Measurements from ENCODE around the gene TCIRG1. TPM values are rescaled to one million over a fixed set of nuclear protein-coding genes. Genes with fewer than 3 reads are reported as not detected.

The TCIRG1 gene
- total and polyA plus RNA-seq, 2 of the 13 experiments (the other 11 are each of a cell fraction or from before 2014, with no cell fraction given): 48.0 to 69.6 TPM

- H3K4me2 ChIP-seq (ENCODE audit: low read depth, low read length): no peak overlapping the region
- H2AFZ ChIP-seq (ENCODE audit: low read length): no peak overlapping the region
- H3K4me3 ChIP-seq (replicated peaks in 1 of 3; ENCODE audit: insufficient read depth in 1 of 3, low read depth in 2 of 3, low read length in 3 of 3): no peak overlapping the region
- no peak for DNase-seq (ENCODE audit: low spot score)
- no peak overlapping the region for H3K27ac ChIP-seq (ENCODE audit: extremely low read length, insufficient read depth, low read length)
- H3K9me3 ChIP-seq (ENCODE audit: low read length): no peaks in the 10 kb centered on the region
- H3K79me2 ChIP-seq (ENCODE audit: insufficient read depth, low read length): peaks cover 95% of the 10 kb centered on the region
- no peaks in the 10 kb centered on the region for H3K27me3 ChIP-seq (ENCODE audit: control insufficient read depth in 1 of 2, insufficient read depth in 2 of 2, low read length in 2 of 2)
- H3K36me3 ChIP-seq (replicated peaks in 1 of 2; ENCODE audit: control insufficient read depth in 1 of 2, insufficient read depth in 2 of 2, low read length in 2 of 2): peaks cover 6 to 55% of the 10 kb centered on the region in 2 experiments
- H3K9ac ChIP-seq (ENCODE audit: insufficient read depth, low read depth, low read length): no peak overlapping the region
- POLR2A ChIA-PET: interaction anchor here (0.6 kb wide), 1 partner anchor 8 kb away, joined by 3 read pairs; no protein-coding TSS in a partner anchor
- H3K4me1 ChIP-seq (ENCODE audit: insufficient read depth, low read length): peaks cover 59% of the 10 kb centered on the region
- no peak for ATAC-seq
- in situ Hi-C loops (cut with HindIII; ENCODE audit: extremely low pct_ligation_motif_present, low pct_unique_long_range_greater_than_20kb): no loop called here
- no peak for FAIRE-seq
- H4K20me1 ChIP-seq (ENCODE audit: insufficient read depth, low read length): peaks cover 10% of the 10 kb centered on the region
- no TSS peak for BruUV-seq (replicated peaks)
- 91% methylated on average over 4 of the region's 4 CpGs for WGBS (ENCODE audit: low lambda C conversion rate)
- CTCF ChIA-PET (ENCODE audit: low intra/inter-chr PET ratio, low total read pairs): no interaction called here
- intact Hi-C loops (cut with micrococcal nuclease; ENCODE audit: unreplicated experiment): no loop called here
- TF ChIP-seq, protein P1, sequence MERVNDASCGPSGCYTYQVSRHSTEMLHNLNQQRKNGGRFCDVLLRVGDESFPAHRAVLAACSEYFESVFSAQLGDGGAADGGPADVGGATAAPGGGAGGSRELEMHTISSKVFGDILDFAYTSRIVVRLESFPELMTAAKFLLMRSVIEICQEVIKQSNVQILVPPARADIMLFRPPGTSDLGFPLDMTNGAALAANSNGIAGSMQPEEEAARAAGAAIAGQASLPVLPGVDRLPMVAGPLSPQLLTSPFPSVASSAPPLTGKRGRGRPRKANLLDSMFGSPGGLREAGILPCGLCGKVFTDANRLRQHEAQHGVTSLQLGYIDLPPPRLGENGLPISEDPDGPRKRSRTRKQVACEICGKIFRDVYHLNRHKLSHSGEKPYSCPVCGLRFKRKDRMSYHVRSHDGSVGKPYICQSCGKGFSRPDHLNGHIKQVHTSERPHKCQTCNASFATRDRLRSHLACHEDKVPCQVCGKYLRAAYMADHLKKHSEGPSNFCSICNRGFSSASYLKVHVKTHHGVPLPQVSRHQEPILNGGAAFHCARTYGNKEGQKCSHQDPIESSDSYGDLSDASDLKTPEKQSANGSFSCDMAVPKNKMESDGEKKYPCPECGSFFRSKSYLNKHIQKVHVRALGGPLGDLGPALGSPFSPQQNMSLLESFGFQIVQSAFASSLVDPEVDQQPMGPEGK (CRISPR knock-in tag; IDR thresholded peaks at IDR 0.05): no peak
- TF ChIP-seq TOE1 (CRISPR knock-in tag; IDR thresholded peaks at IDR 0.05): no peak
- TF ChIP-seq TIGD3 (CRISPR knock-in tag; IDR thresholded peaks at IDR 0.05; ENCODE audit: borderline replicate concordance): no peak
- TF ChIP-seq ZNF670 (CRISPR knock-in tag; IDR thresholded peaks at IDR 0.05; ENCODE audit: borderline replicate concordance): no peak
- no peak for TF ChIP-seq ZNF383 (CRISPR knock-in tag; IDR thresholded peaks at IDR 0.05; ENCODE audit: borderline replicate concordance)
- no peak for TF ChIP-seq NFAT5 (CRISPR knock-in tag; IDR thresholded peaks at IDR 0.05)
- TF ChIP-seq, protein P2, sequence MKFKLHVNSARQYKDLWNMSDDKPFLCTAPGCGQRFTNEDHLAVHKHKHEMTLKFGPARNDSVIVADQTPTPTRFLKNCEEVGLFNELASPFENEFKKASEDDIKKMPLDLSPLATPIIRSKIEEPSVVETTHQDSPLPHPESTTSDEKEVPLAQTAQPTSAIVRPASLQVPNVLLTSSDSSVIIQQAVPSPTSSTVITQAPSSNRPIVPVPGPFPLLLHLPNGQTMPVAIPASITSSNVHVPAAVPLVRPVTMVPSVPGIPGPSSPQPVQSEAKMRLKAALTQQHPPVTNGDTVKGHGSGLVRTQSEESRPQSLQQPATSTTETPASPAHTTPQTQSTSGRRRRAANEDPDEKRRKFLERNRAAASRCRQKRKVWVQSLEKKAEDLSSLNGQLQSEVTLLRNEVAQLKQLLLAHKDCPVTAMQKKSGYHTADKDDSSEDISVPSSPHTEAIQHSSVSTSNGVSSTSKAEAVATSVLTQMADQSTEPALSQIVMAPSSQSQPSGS (CRISPR knock-in tag; IDR thresholded peaks at IDR 0.05): no peak
- TF ChIP-seq NFE2L2 (IDR thresholded peaks at IDR 0.05; ENCODE audit: low read length): no peak
- TF ChIP-seq SIX4 (CRISPR knock-in tag; IDR thresholded peaks at IDR 0.05): no peak
- TF ChIP-seq, protein P3, sequence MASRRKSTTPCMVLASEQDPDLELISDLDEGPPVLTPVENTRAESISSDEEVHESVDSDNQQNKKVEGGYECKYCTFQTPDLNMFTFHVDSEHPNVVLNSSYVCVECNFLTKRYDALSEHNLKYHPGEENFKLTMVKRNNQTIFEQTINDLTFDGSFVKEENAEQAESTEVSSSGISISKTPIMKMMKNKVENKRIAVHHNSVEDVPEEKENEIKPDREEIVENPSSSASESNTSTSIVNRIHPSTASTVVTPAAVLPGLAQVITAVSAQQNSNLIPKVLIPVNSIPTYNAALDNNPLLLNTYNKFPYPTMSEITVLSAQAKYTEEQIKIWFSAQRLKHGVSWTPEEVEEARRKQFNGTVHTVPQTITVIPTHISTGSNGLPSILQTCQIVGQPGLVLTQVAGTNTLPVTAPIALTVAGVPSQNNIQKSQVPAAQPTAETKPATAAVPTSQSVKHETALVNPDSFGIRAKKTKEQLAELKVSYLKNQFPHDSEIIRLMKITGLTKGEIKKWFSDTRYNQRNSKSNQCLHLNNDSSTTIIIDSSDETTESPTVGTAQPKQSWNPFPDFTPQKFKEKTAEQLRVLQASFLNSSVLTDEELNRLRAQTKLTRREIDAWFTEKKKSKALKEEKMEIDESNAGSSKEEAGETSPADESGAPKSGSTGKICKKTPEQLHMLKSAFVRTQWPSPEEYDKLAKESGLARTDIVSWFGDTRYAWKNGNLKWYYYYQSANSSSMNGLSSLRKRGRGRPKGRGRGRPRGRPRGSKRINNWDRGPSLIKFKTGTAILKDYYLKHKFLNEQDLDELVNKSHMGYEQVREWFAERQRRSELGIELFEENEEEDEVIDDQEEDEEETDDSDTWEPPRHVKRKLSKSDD (CRISPR knock-in tag; IDR thresholded peaks at IDR 0.05; ENCODE audit: low read depth): no peak
- TF ChIP-seq WIZ (CRISPR knock-in tag; IDR thresholded peaks at IDR 0.05): no peak
Observed at GRCh38 chr11:68093565-68093964, 54.7 kb downstream of the TCIRG1 start.

All from HepG2 (cell line).